IMR-90 (cell line): ENCODE results near the gene POLR3A.

ENCODE experiments used
- NFE2L2 ChIP-seq: fragments of 150-350 bp; IDR thresholded peaks from 2 replicates; pipeline ENCODE4 v1.6.1; 2016; ENCODE audit warnings: low read depth, mild to moderate bottlenecking, low read length
- POLR2A ChIP-seq: IDR thresholded peaks from 2 replicates; pipeline ENCODE4 v1.6.1; 2012; ENCODE audit warnings: mild to moderate bottlenecking, low read depth, low read length
- RAD21 ChIP-seq: IDR thresholded peaks from 2 replicates; pipeline ENCODE4 v1.6.1; 2012; ENCODE audit warnings: low read length, improper control_type of control experiment
- RFX5 ChIP-seq: IDR thresholded peaks from 2 replicates; pipeline ENCODE4 v1.8.0; 2012; ENCODE audit warnings: low read depth, mild to moderate bottlenecking, low read length, moderate library complexity
- TF ChIP-seq, protein P1 (sequence below): conservative IDR thresholded peaks from 2 replicates; pipeline ENCODE4 v1.5.1; 2012; ENCODE audit warnings: mild to moderate bottlenecking, low read depth, low read length, improper control_type of control experiment
- TF ChIP-seq, protein P2 (sequence below): fragments of 150-350 bp; IDR thresholded peaks from 2 replicates; pipeline ENCODE4 v1.6.1; 2017; ENCODE audit warnings: mild to moderate bottlenecking, antibody characterized with exemption, low read length, low read depth

- TF ChIP-seq, protein P1, sequence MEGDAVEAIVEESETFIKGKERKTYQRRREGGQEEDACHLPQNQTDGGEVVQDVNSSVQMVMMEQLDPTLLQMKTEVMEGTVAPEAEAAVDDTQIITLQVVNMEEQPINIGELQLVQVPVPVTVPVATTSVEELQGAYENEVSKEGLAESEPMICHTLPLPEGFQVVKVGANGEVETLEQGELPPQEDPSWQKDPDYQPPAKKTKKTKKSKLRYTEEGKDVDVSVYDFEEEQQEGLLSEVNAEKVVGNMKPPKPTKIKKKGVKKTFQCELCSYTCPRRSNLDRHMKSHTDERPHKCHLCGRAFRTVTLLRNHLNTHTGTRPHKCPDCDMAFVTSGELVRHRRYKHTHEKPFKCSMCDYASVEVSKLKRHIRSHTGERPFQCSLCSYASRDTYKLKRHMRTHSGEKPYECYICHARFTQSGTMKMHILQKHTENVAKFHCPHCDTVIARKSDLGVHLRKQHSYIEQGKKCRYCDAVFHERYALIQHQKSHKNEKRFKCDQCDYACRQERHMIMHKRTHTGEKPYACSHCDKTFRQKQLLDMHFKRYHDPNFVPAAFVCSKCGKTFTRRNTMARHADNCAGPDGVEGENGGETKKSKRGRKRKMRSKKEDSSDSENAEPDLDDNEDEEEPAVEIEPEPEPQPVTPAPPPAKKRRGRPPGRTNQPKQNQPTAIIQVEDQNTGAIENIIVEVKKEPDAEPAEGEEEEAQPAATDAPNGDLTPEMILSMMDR = no peak
- TF ChIP-seq NFE2L2 = no peak
- no peak for TF ChIP-seq RFX5
- TF ChIP-seq POLR2A = no peak
- TF ChIP-seq, protein P2, sequence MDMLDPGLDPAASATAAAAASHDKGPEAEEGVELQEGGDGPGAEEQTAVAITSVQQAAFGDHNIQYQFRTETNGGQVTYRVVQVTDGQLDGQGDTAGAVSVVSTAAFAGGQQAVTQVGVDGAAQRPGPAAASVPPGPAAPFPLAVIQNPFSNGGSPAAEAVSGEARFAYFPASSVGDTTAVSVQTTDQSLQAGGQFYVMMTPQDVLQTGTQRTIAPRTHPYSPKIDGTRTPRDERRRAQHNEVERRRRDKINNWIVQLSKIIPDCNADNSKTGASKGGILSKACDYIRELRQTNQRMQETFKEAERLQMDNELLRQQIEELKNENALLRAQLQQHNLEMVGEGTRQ = no peak
- TF ChIP-seq RAD21 = no peak
Observed at GRCh38 chr10:77963901-77964300, 65.4 kb downstream of the POLR3A start.
